Uterus (tissue), 4 donors: ENCODE measurements around the gene OR52B2. TPM values are rescaled to one million over a fixed set of nuclear protein-coding genes. Genes with fewer than 3 reads are reported as not detected.
"Not testable (repeated sequence)": the region's sequence is repeated elsewhere in the genome, so short reads cannot be mapped to it uniquely, and the experiment has no call there.

Source experiments
- DNase-seq, 2 donors: peaks; one replicate each; pipeline ENCODE4 v3.0.0-alpha.2; 2019 to 2020
- H3K27ac ChIP-seq, 2 donors: fragments of 200-600 bp; sonication (generic); 1 replicate in 1 of 2; 2 replicates in 1 of 2; pipeline ENCODE4 v1.5.1; 2016 to 2018
- H3K27me3 ChIP-seq, 2 donors: fragments of 200-600 bp; sonication (generic); one replicate each; pipeline ENCODE4 v1.5.1; 2018 to 2019; ENCODE audit warnings: control low read depth in 1 of 2
- H3K36me3 ChIP-seq, 2 donors: fragments of 200-600 bp; sonication (generic); one replicate each; pipeline ENCODE4 v1.5.1; 2019; ENCODE audit warnings: control low read depth in 1 of 2
- H3K4me1 ChIP-seq, 2 donors: fragments of 200-600 bp; sonication (generic); one replicate each; pipeline ENCODE4 v1.5.1; 2018 to 2019; ENCODE audit warnings: control low read depth in 1 of 2
- H3K4me3 ChIP-seq, 2 donors: fragments of 200-600 bp; sonication (generic); 1 replicate in 1 of 2; 2 replicates in 1 of 2; pipeline ENCODE4 v1.5.1; 2018 to 2019; ENCODE audit warnings: mild to moderate bottlenecking in 1 of 2
- H3K9me3 ChIP-seq, 2 donors: fragments of 200-600 bp; sonication (generic); one replicate each; pipeline ENCODE4 v1.5.1; 2019; ENCODE audit warnings: control low read depth in 1 of 2
- POLR2A ChIP-seq, 2 donors: fragments of 450-650 bp; IDR thresholded peaks; one replicate each; pipeline ENCODE4 v1.6.1; 2016; ENCODE audit warnings: antibody characterized with exemption in 2 of 2, mild to moderate bottlenecking in 1 of 2, moderate library complexity in 1 of 2
- intact Hi-C: fragments of 100-400 bp; cut with DNase I; formaldehyde crosslinking; loops from one replicate; pipeline ENCODE4 v1.15.1; 2023; ENCODE audit warnings: low total_unique reads
- total RNA-seq, 4 donors: library from RNA; depleted of rRNA in 3 of 4; stranded (reverse); fragments of >200 nt in 3 of 4; gene quantifications; one replicate each; pipeline versions ENCODE4 v1.1.0 to v1.2.4, GENCODE V29; 2014 to 2023
- TF ChIP-seq, protein P1 (sequence below), 4 experiments: fragments of 200-600 bp in 2 of 4; fragments of 450-650 bp in 2 of 4; sonication (generic) in 2 of 4; IDR thresholded peaks; one replicate each; pipeline ENCODE4 v1.5.1; 2016 to 2019; ENCODE audit warnings: antibody characterized with exemption in 4 of 4, mild to moderate bottlenecking in 2 of 4, moderate library complexity in 1 of 4
- donor health status: DM: yes; HTN: yes; CAD: no.

OR52B2 gene
- total RNA-seq, 4 donors from 2014 or later, result not detected

DNA sequence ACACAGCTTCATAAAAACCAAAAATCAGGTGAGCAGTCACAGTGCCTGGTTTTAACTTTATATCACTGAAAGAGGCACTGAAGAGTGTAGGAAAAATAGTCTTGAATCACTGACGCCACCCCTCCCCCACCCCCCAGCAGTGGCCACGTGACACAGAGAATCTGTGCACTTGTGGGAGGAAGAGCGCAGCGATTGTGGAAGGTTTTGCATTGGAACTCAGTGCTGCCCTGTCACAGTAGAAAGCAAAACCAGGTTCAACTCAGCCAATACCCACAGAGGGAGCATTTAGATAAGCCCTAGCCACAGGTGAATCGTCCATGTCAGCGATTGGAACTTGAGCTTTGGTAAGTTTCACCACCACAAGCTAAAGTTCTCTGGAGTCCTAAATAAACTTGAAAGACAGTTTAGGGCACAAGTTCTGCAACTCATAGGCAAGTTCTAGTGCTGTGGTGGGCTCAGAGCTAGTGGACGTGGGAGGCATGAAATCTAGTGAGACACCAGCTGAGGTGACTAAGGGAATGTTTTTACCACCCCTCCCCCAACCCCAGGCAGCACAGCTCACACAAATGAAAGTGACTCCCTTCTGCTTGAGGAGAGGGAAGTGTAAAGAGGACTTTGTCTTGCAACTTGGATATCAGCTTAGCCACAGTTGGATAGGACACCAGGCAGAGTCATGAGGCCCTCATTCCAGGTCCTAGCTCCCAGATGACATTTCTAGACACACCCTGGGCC, 13.3 kb downstream of the OR52B2 start:
- DNase-seq, result no peak
- intact Hi-C loops, result no loop called here

GRCh38 chr11:6152126-6152525, 18.0 kb downstream of the OR52B2 start:
- Histone ChIP-seq H3K4me3 (no peak overlapping the region), H3K9me3 (no peaks in the 10 kb centered on the region), H3K27ac (no peak overlapping the region), H3K27me3 (no peaks in the 10 kb centered on the region), H3K36me3 (no peaks in the 10 kb centered on the region), H3K4me1 (no peaks in the 10 kb centered on the region)
- DNase-seq, result no peak
- TF ChIP-seq POLR2A (IDR thresholded peaks at IDR 0.05), result no peak
- TF ChIP-seq, protein P1, sequence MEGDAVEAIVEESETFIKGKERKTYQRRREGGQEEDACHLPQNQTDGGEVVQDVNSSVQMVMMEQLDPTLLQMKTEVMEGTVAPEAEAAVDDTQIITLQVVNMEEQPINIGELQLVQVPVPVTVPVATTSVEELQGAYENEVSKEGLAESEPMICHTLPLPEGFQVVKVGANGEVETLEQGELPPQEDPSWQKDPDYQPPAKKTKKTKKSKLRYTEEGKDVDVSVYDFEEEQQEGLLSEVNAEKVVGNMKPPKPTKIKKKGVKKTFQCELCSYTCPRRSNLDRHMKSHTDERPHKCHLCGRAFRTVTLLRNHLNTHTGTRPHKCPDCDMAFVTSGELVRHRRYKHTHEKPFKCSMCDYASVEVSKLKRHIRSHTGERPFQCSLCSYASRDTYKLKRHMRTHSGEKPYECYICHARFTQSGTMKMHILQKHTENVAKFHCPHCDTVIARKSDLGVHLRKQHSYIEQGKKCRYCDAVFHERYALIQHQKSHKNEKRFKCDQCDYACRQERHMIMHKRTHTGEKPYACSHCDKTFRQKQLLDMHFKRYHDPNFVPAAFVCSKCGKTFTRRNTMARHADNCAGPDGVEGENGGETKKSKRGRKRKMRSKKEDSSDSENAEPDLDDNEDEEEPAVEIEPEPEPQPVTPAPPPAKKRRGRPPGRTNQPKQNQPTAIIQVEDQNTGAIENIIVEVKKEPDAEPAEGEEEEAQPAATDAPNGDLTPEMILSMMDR (IDR thresholded peaks at IDR 0.05), result no peak
- intact Hi-C loops, result no loop called here

More for the DNA sequence above, 13.3 kb downstream of the OR52B2 start:
- TF ChIP-seq POLR2A (IDR thresholded peaks at IDR 0.05), result no peak
- TF ChIP-seq, protein P1 (IDR thresholded peaks at IDR 0.05), result no peak
- H3K36me3 ChIP-seq, result no peaks in the 10 kb centered on the region
- H3K27ac ChIP-seq, result no peak overlapping the region
- no peaks in the 10 kb centered on the region for H3K4me1 ChIP-seq
- H3K9me3 ChIP-seq, result no peaks in the 10 kb centered on the region
- H3K27me3 ChIP-seq, result no peaks in the 10 kb centered on the region
- H3K4me3 ChIP-seq, result no peak overlapping the region

- H3K36me3 ChIP-seq, result no peaks in the 10 kb centered on the region
- no peak overlapping the region for H3K27ac ChIP-seq
- intact Hi-C loops, result no loop called here
- H3K27me3 ChIP-seq, result no peaks in the 10 kb centered on the region
- no peaks in the 10 kb centered on the region for H3K4me1 ChIP-seq
- H3K9me3 ChIP-seq, result no peaks in the 10 kb centered on the region
- TF ChIP-seq POLR2A (IDR thresholded peaks at IDR 0.05), result no peak
- TF ChIP-seq, protein P1 (IDR thresholded peaks at IDR 0.05), result no peak
- DNase-seq, result no peak
- no peak overlapping the region for H3K4me3 ChIP-seq
These were observed 19.0 kb downstream of the OR52B2 start for GRCh38 chr11:6151117-6151516.

- H3K4me1 ChIP-seq, H3K27ac ChIP-seq, H3K9me3 ChIP-seq, H3K36me3 ChIP-seq, H3K27me3 ChIP-seq, H3K4me3 ChIP-seq, DNase-seq, intact Hi-C loops: not testable (repeated sequence)
These were observed 26.4 kb downstream of the OR52B2 start for GRCh38 chr11:6143737-6144136.

- Histone ChIP-seq H3K27ac (no peak overlapping the region), H3K36me3 (no peaks in the 10 kb centered on the region), H3K9me3 (no peaks in the 10 kb centered on the region), H3K27me3 (no peaks in the 10 kb centered on the region), H3K4me3 (no peak overlapping the region), H3K4me1 (no peaks in the 10 kb centered on the region)
- no peak for DNase-seq
- intact Hi-C loops, result no loop called here
- TF ChIP-seq, protein P1 (IDR thresholded peaks at IDR 0.05), result no peak
- no peak for TF ChIP-seq POLR2A (IDR thresholded peaks at IDR 0.05)
These were observed 27.2 kb downstream of the OR52B2 start for GRCh38 chr11:6142936-6143335.

DNA sequence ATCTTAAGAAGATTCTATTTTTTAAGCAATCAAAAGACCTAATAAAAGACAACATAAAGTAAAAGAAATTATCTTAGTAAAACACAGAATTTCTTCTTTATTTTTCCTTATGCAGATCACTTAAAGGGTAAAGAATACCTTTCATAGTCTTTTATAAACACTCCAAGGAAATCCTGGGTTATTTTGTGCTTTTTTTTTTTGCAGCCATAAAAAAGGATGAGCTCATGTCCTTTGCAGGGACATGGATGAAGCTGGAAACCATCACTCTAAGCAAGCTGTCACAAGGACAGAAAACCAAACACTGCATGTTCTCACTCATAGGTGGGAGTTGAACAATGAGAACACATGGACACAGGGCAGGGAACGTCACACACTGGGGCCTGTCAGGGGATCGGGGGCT, 34.2 kb downstream of the OR52B2 start:
- H3K27me3 ChIP-seq, H3K27ac ChIP-seq, H3K9me3 ChIP-seq, DNase-seq, H3K4me3 ChIP-seq, H3K4me1 ChIP-seq, intact Hi-C loops, H3K36me3 ChIP-seq: not testable (repeated sequence)
